ENCODE data around the gene STRAP. TPM values are rescaled to one million over a fixed set of nuclear protein-coding genes. Genes with fewer than 3 reads are reported as not detected.

The STRAP gene
- total and polyA plus RNA-seq, 2 of the 13 experiments (the other 11 are each of a cell fraction or from before 2014, with no cell fraction given) = 66.9 to 118 TPM

DNA sequence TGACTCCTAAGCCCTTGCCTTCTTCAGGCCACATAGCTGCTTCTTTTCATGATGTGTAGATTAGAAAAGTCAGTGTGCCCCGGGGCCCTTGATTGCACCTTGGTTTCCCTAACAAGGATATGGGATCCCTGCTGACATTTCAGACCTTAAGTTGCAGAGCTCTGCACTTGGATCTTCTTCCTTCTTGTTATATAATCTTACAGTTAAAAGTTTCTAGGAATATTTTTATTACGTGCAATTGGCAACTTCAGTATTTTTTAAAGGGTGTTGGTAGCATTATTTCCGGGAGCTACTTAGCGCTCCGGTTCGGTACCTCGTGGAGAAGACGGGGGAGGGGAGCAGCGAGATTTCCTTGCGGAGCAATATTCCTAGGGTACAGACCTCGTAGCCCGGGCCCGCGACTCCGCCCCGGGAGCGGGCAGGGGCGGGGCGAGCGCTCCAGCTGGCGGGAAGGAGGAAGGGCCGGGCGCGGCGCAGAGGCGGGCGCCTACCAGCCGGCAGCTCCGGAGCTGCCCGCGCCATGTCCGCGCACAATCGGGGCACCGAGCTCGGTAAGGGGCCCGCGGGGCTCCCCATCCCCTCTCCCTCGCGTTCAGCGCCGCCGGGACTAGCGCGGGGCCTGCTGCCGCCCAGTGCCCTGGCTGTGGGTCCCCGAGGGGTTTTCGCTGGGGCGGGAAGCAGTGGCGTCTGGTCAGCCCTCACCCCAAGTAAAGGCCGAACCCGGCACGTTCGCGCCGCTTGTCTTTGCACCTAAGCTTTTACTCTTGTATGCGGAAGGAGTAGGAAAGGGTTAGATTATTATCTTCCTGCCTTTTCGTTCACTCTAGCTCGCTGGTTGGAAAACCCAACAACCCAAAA lies 28.9 kb downstream of the STRAP start, which contains the start of gene DERA (continued):
- TF ChIP-seq, protein P1, sequence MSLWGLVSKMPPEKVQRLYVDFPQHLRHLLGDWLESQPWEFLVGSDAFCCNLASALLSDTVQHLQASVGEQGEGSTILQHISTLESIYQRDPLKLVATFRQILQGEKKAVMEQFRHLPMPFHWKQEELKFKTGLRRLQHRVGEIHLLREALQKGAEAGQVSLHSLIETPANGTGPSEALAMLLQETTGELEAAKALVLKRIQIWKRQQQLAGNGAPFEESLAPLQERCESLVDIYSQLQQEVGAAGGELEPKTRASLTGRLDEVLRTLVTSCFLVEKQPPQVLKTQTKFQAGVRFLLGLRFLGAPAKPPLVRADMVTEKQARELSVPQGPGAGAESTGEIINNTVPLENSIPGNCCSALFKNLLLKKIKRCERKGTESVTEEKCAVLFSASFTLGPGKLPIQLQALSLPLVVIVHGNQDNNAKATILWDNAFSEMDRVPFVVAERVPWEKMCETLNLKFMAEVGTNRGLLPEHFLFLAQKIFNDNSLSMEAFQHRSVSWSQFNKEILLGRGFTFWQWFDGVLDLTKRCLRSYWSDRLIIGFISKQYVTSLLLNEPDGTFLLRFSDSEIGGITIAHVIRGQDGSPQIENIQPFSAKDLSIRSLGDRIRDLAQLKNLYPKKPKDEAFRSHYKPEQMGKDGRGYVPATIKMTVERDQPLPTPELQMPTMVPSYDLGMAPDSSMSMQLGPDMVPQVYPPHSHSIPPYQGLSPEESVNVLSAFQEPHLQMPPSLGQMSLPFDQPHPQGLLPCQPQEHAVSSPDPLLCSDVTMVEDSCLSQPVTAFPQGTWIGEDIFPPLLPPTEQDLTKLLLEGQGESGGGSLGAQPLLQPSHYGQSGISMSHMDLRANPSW (CRISPR knock-in tag; IDR thresholded peaks at IDR 0.05; ENCODE audit: borderline replicate concordance) = no peak
- TF ChIP-seq, protein P2, sequence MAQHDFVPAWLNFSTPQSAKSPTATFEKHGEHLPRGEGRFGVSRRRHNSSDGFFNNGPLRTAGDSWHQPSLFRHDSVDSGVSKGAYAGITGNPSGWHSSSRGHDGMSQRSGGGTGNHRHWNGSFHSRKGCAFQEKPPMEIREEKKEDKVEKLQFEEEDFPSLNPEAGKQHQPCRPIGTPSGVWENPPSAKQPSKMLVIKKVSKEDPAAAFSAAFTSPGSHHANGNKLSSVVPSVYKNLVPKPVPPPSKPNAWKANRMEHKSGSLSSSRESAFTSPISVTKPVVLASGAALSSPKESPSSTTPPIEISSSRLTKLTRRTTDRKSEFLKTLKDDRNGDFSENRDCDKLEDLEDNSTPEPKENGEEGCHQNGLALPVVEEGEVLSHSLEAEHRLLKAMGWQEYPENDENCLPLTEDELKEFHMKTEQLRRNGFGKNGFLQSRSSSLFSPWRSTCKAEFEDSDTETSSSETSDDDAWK (CRISPR knock-in tag; IDR thresholded peaks at IDR 0.05) = no peak
- TF ChIP-seq, protein P3, sequence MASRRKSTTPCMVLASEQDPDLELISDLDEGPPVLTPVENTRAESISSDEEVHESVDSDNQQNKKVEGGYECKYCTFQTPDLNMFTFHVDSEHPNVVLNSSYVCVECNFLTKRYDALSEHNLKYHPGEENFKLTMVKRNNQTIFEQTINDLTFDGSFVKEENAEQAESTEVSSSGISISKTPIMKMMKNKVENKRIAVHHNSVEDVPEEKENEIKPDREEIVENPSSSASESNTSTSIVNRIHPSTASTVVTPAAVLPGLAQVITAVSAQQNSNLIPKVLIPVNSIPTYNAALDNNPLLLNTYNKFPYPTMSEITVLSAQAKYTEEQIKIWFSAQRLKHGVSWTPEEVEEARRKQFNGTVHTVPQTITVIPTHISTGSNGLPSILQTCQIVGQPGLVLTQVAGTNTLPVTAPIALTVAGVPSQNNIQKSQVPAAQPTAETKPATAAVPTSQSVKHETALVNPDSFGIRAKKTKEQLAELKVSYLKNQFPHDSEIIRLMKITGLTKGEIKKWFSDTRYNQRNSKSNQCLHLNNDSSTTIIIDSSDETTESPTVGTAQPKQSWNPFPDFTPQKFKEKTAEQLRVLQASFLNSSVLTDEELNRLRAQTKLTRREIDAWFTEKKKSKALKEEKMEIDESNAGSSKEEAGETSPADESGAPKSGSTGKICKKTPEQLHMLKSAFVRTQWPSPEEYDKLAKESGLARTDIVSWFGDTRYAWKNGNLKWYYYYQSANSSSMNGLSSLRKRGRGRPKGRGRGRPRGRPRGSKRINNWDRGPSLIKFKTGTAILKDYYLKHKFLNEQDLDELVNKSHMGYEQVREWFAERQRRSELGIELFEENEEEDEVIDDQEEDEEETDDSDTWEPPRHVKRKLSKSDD (CRISPR knock-in tag; IDR thresholded peaks at IDR 0.05; ENCODE audit: low read depth) = no peak
- TF ChIP-seq SRSF1 (optimal IDR thresholded peaks at IDR 0.05; ENCODE audit: low read depth, low read length) (peak; percentile 74), CBFB (CRISPR knock-in tag; IDR thresholded peaks at IDR 0.05) (peak; percentile 28; the same call in 1 of the 2 replicates), ZNF563 (CRISPR knock-in tag; IDR thresholded peaks at IDR 0.05) (peak; percentile 75), BORCS8-MEF2B (CRISPR knock-in tag; IDR thresholded peaks at IDR 0.05) (no peak), POLR2AphosphoS5 (IDR thresholded peaks at IDR 0.05; ENCODE audit: low read depth, low read length) (peak; percentile 42; the same call in 1 of the 2 replicates), BCL3 (CRISPR knock-in tag; IDR thresholded peaks at IDR 0.05) (no peak), HNF4A (CRISPR knock-in tag; IDR thresholded peaks at IDR 0.05) (no peak), PBX2 (CRISPR knock-in tag; IDR thresholded peaks at IDR 0.05) (no peak)

Measured in HepG2 (cell line).